HCT116 (cell line): ENCODE measurements around the gene ARHGAP23. TPM values are rescaled to one million over a fixed set of nuclear protein-coding genes. Genes with fewer than 3 reads are reported as not detected.

Experiments used
- ATAC-seq: fragments of 200-7000 bp; cut with Tn5 transposase; 2 replicates; pipeline ENCODE4 v1.9.1; 2020; ENCODE audit warnings: mild to moderate bottlenecking, moderate library complexity
- BruUV-seq: library from RNA; stranded (reverse); fragments of 400-500 nt; replicated peaks from 2 replicates; lab custom pipeline; 2021; lab: Mats Ljungman, UMichigan
- CTCF ChIA-PET: fragments of 300-600 bp; sonication (Branson Sonifier 250); formaldehyde crosslinking; loops from one replicate; lab custom pipeline; 2021; ENCODE audit warnings: antibody characterized with exemption; lab: Charles Lee
- POLR2A ChIA-PET: fragments of 300-600, 350-600 bp; sonication (Branson Sonifier 250); formaldehyde crosslinking; loops from one replicate; lab custom pipeline; 2021; ENCODE audit warnings: antibody characterized with exemption; lab: Charles Lee
- RAD21 ChIA-PET, 2 experiments: fragments of 300-600 bp; sonication (Branson Sonifier 250); formaldehyde crosslinking; loops; one replicate each; lab custom pipeline; 2023; ENCODE audit warnings: low total read pairs in 2 of 2; ENCODE audit not compliant: uncharacterized antibody in 2 of 2, unreplicated experiment in 2 of 2, low non-redundant PET in 1 of 2; lab: Charles Lee
- DNase-seq: peaks from one replicate; pipeline ENCODE4 v3.0.0-alpha.2; 2010; ENCODE audit warnings: low read depth, low spot score
- H2AFZ ChIP-seq: fragments of 200-600 bp; shearing (Covaris generic), sonication (generic); 2 replicates; pipeline ENCODE4 v1.6.1; 2017; ENCODE audit warnings: low read depth, mixed run types, mixed read lengths, antibody characterized with exemption, low read length; ENCODE audit not compliant: poor library complexity, severe bottlenecking
- H3K27ac ChIP-seq: 2 replicates; pipeline ENCODE4 v1.5.1; 2012; ENCODE audit warnings: low read depth, low read length
- H3K27me3 ChIP-seq: fragments of 200-600 bp; sonication (generic); 2 replicates; pipeline ENCODE4 v1.6.1; 2016; ENCODE audit warnings: mixed run types, low read length, mixed read lengths; ENCODE audit not compliant: insufficient read depth
- H3K36me3 ChIP-seq, 2 experiments: fragments of 200-500 bp in 1 of 2; fragments of 200-600 bp in 1 of 2; sonication (Bioruptor generic) in 1 of 2; sonication (generic) in 1 of 2; 2 replicates each; pipeline versions ENCODE4 v1.5.1 to v1.6.1; 2014 to 2016; ENCODE audit warnings: low read length in 2 of 2, inconsistent platforms in 1 of 2, mixed read lengths in 1 of 2, mixed run types in 1 of 2; ENCODE audit not compliant: insufficient read depth in 2 of 2, control insufficient read depth in 1 of 2
- H3K4me1 ChIP-seq, 2 experiments: fragments of 200-600 bp in 1 of 2; sonication (generic) in 1 of 2; 2 replicates each; pipeline versions ENCODE4 v1.5.1 to v1.6.1; 2012 to 2017; ENCODE audit warnings: low read length in 2 of 2, inconsistent platforms in 1 of 2, mild to moderate bottlenecking in 1 of 2, mixed read lengths in 1 of 2, mixed run types in 1 of 2, moderate library complexity in 1 of 2; ENCODE audit not compliant: insufficient read depth in 2 of 2, control insufficient read depth in 1 of 2
- H3K4me2 ChIP-seq: fragments of 200-600 bp; sonication (generic); 2 replicates; pipeline ENCODE4 v1.6.1; 2017; ENCODE audit warnings: mixed run types, low read length, mixed read lengths
- H3K4me3 ChIP-seq, 2 experiments: fragments of 200-600 bp in 1 of 2; sonication (generic) in 1 of 2; replicated peaks in 1 of 2; 2 replicates each; pipeline ENCODE4 v1.5.1; 2011 to 2016; ENCODE audit warnings: low read length in 2 of 2, control low read depth in 1 of 2, low read depth in 1 of 2, mild to moderate bottlenecking in 1 of 2, mixed read lengths in 1 of 2, mixed run types in 1 of 2
- H3K79me2 ChIP-seq: fragments of 200-600 bp; sonication (generic); 2 replicates; pipeline ENCODE4 v1.6.1; 2017; ENCODE audit warnings: mild to moderate bottlenecking, mixed run types, low read length, moderate library complexity, mixed read lengths; ENCODE audit not compliant: insufficient read depth
- H3K9ac ChIP-seq: fragments of 200-600 bp; sonication (generic); 2 replicates; pipeline ENCODE4 v1.6.1; 2016; ENCODE audit warnings: low read length, mixed read lengths
- H3K9me2 ChIP-seq: fragments of 200-600 bp; sonication (generic), shearing (Covaris generic); 2 replicates; pipeline ENCODE4 v1.6.1; 2017; ENCODE audit warnings: mixed run types, mild to moderate bottlenecking, moderate library complexity; ENCODE audit not compliant: insufficient read depth
- H3K9me3 ChIP-seq, 2 experiments: fragments of 200-500 bp in 1 of 2; fragments of 200-600 bp in 1 of 2; sonication (Bioruptor generic) in 1 of 2; sonication (generic) in 1 of 2; 2 replicates each; pipeline ENCODE4 v1.6.1; 2014 to 2017; ENCODE audit warnings: low read length in 2 of 2, mixed read lengths in 2 of 2, inconsistent platforms in 1 of 2, low read depth in 1 of 2, mild to moderate bottlenecking in 1 of 2, mixed run types in 1 of 2, moderate library complexity in 1 of 2; ENCODE audit not compliant: control insufficient read depth in 1 of 2, insufficient read depth in 1 of 2
- H4K20me1 ChIP-seq: fragments of 200-600 bp; sonication (generic), shearing (Covaris generic); 2 replicates; pipeline ENCODE4 v1.6.1; 2017; ENCODE audit warnings: mixed run types, mild to moderate bottlenecking, moderate library complexity; ENCODE audit not compliant: insufficient read depth
- CBX3 ChIP-seq: IDR thresholded peaks from 2 replicates; pipeline ENCODE4 v1.6.1; 2012; ENCODE audit warnings: low read depth
- EGR1 ChIP-seq: IDR thresholded peaks from 2 replicates; pipeline ENCODE4 v1.6.1; 2012; ENCODE audit warnings: low read depth
- ELF1 ChIP-seq: IDR thresholded peaks from 2 replicates; pipeline ENCODE4 v1.6.1; 2012; ENCODE audit warnings: low read depth, borderline replicate concordance
- EZH2phosphoT487 ChIP-seq: fragments of 200-600 bp; IDR thresholded peaks from 2 replicates; pipeline ENCODE4 v1.6.1; 2018; ENCODE audit warnings: antibody characterized with exemption, borderline replicate concordance
- JUND ChIP-seq: IDR thresholded peaks from 2 replicates; pipeline ENCODE4 v1.6.1; 2012
- RAD21 ChIP-seq: IDR thresholded peaks from 2 replicates; pipeline ENCODE4 v1.6.1; 2012; ENCODE audit warnings: low read depth, mild to moderate bottlenecking
- SIN3A ChIP-seq: IDR thresholded peaks from 2 replicates; pipeline ENCODE4 v1.6.1; 2012; ENCODE audit warnings: low read depth
- ZFX ChIP-seq: fragments of 450-650 bp; IDR thresholded peaks from 2 replicates; pipeline ENCODE4 v1.6.1; 2017
- intact Hi-C: fragments of 100-400 bp; cut with micrococcal nuclease; formaldehyde crosslinking; loops from 2 replicates; pipeline ENCODE4 v1.10.0; 2022
- total RNA-seq: library from RNA; stranded (reverse); gene quantifications from one replicate; pipeline ENCODE4 v1.2.1, GENCODE V29; 2021; ENCODE audit not compliant: unreplicated experiment
- TF ChIP-seq, protein P1 (sequence below): IDR thresholded peaks from 2 replicates; pipeline ENCODE4 v1.6.1; 2012; ENCODE audit warnings: low read depth
- TF ChIP-seq, protein P2 (sequence below): IDR thresholded peaks from 2 replicates; pipeline ENCODE4 v1.6.1; 2011; ENCODE audit warnings: mild to moderate bottlenecking, low read length, moderate library complexity; ENCODE audit not compliant: insufficient replicate concordance; ENCODE audit errors: extremely low read depth
- TF ChIP-seq, protein P3 (sequence below), 3 experiments: fragments of 200-600 bp in 1 of 3; sonication (generic) in 1 of 3; IDR thresholded peaks in 2 of 3; conservative IDR thresholded peaks in 1 of 3; 2 replicates each; pipeline ENCODE4 v1.5.1; 2012 to 2017; ENCODE audit warnings: low read depth in 2 of 3, low read length in 2 of 3, antibody characterized with exemption in 1 of 3, borderline replicate concordance in 1 of 3, control low read depth in 1 of 3, mild to moderate bottlenecking in 1 of 3, mixed read lengths in 1 of 3, mixed run types in 1 of 3, moderate library complexity in 1 of 3; ENCODE audit not compliant: insufficient read depth in 1 of 3

The ARHGAP23 gene
- total RNA-seq, 1 experiment from 2014 or later, result 41.0 TPM

DNA sequence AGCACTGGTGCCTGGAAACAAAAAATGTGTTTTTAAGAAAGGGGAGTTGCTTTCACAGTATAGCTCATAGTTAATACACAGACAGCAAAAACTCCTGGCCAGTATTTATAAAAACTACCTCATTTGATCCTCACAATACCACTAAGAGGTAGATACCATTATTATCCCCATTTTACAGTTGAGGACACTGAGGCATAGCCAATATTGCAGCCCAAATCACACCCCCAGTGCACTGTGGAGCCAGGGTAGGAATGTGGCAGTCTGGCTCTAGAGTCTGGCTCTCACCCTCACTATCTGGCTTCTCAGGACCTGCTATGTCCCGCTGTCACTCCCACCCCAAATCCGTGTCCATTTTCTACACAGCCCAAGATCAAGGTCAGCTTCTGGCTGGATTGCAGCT is 2.6 kb downstream of the ARHGAP23 start:
- Histone ChIP-seq H2AFZ (no peak overlapping the region), H3K4me2 (no peak overlapping the region), H3K9me3 (no peaks in the 10 kb centered on the region), H3K9ac (no peak overlapping the region), H3K36me3 (no peaks in the 10 kb centered on the region), H4K20me1 (no peaks in the 10 kb centered on the region), H3K4me1 (peaks cover 22 to 34% of the 10 kb centered on the region in 2 experiments), H3K27ac (no peak overlapping the region), H3K79me2 (0 out of 2 replicates have a peak, but pooled peaks cover 4% of the 10 kb centered on the region), H3K9me2 (no peaks in the 10 kb centered on the region), H3K27me3 (no peaks in the 10 kb centered on the region), H3K4me3 (no peak overlapping the region)
- TF ChIP-seq SIN3A (no peak), EGR1 (no peak)
- no peak for ATAC-seq
- POLR2A ChIA-PET, result no interaction called here
- RAD21 ChIA-PET, result no interaction called here
- no TSS peak for BruUV-seq
- CTCF ChIA-PET, result no interaction called here
- intact Hi-C loops, result no loop called here
- DNase-seq, result no peak

DNA sequence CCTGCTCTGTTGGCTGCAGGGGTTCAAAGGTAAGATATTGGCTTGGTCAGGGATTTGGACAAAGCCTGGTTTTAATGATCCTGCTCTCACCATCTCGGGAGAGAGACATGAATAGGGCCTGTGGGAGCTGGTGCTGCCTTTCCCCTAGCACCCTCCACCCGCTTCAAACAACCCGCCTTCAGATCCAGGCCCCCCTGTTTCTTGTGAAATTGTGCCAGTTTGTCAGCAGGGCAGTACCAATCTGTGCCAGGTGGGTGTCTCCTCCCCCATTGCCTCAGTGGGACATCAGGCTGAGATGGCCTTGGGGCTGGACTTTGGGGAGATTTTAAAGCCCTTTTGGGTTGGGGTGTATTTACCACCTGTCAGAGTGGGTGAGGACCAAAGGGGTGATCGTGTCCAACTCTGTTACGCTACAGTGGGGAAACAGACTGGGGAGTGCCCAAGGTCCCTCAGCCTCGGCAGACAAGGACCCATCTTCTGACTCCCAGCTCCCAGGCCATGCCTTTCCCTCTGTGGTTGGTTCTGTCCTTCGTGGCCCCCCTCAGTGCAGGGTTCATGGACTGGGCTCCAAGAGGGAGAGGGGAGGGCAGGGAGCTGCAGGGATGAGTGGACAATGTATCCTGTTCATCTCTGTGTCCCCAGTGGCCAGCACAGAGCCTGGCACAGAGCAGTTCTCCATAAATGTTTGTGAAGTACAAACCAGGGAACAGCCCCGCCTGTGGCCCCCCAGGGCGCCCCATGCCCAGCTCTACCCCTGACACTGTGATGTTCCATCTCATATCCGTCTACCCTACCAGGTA is 3.3 kb downstream of the ARHGAP23 start:
- Histone ChIP-seq H4K20me1 (no peaks in the 10 kb centered on the region), H3K4me3 (no peak overlapping the region), H3K9me2 (no peaks in the 10 kb centered on the region), H3K27me3 (no peaks in the 10 kb centered on the region), H3K4me1 (peaks cover 22 to 32% of the 10 kb centered on the region in 2 experiments), H3K9me3 (no peaks in the 10 kb centered on the region), H3K4me2 (no peak overlapping the region), H3K27ac (no peak overlapping the region), H3K79me2 (0 out of 2 replicates have a peak, but pooled peaks cover 4% of the 10 kb centered on the region), H3K36me3 (no peaks in the 10 kb centered on the region), H3K9ac (no peak overlapping the region), H2AFZ (no peak overlapping the region)
- ATAC-seq, result no peak
- ChIA-PET CTCF (interaction anchor here (0.6 to 1.3 kb wide), 3 partner anchors 8 to 1607 kb away, joined by 3 to 7 read pairs (median 3); no protein-coding TSS in a partner anchor), POLR2A (interaction anchor here (1.2 kb wide), 1 partner anchor 8 kb away, joined by 4 read pairs; no protein-coding TSS in a partner anchor), RAD21 (no interaction called here)
- no TSS peak for BruUV-seq
- intact Hi-C loops, result no loop called here
- DNase-seq, result no peak
- TF ChIP-seq, protein P1, sequence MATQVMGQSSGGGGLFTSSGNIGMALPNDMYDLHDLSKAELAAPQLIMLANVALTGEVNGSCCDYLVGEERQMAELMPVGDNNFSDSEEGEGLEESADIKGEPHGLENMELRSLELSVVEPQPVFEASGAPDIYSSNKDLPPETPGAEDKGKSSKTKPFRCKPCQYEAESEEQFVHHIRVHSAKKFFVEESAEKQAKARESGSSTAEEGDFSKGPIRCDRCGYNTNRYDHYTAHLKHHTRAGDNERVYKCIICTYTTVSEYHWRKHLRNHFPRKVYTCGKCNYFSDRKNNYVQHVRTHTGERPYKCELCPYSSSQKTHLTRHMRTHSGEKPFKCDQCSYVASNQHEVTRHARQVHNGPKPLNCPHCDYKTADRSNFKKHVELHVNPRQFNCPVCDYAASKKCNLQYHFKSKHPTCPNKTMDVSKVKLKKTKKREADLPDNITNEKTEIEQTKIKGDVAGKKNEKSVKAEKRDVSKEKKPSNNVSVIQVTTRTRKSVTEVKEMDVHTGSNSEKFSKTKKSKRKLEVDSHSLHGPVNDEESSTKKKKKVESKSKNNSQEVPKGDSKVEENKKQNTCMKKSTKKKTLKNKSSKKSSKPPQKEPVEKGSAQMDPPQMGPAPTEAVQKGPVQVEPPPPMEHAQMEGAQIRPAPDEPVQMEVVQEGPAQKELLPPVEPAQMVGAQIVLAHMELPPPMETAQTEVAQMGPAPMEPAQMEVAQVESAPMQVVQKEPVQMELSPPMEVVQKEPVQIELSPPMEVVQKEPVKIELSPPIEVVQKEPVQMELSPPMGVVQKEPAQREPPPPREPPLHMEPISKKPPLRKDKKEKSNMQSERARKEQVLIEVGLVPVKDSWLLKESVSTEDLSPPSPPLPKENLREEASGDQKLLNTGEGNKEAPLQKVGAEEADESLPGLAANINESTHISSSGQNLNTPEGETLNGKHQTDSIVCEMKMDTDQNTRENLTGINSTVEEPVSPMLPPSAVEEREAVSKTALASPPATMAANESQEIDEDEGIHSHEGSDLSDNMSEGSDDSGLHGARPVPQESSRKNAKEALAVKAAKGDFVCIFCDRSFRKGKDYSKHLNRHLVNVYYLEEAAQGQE, result no peak
- TF ChIP-seq RAD21 (no peak), CBX3 (no peak), ELF1 (no peak), ZFX (no peak), EGR1 (no peak), JUND (no peak), EZH2phosphoT487 (no peak)
- TF ChIP-seq, protein P2, sequence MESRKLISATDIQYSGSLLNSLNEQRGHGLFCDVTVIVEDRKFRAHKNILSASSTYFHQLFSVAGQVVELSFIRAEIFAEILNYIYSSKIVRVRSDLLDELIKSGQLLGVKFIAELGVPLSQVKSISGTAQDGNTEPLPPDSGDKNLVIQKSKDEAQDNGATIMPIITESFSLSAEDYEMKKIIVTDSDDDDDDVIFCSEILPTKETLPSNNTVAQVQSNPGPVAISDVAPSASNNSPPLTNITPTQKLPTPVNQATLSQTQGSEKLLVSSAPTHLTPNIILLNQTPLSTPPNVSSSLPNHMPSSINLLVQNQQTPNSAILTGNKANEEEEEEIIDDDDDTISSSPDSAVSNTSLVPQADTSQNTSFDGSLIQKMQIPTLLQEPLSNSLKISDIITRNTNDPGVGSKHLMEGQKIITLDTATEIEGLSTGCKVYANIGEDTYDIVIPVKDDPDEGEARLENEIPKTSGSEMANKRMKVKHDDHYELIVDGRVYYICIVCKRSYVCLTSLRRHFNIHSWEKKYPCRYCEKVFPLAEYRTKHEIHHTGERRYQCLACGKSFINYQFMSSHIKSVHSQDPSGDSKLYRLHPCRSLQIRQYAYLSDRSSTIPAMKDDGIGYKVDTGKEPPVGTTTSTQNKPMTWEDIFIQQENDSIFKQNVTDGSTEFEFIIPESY, result no peak
- TF ChIP-seq, protein P3, sequence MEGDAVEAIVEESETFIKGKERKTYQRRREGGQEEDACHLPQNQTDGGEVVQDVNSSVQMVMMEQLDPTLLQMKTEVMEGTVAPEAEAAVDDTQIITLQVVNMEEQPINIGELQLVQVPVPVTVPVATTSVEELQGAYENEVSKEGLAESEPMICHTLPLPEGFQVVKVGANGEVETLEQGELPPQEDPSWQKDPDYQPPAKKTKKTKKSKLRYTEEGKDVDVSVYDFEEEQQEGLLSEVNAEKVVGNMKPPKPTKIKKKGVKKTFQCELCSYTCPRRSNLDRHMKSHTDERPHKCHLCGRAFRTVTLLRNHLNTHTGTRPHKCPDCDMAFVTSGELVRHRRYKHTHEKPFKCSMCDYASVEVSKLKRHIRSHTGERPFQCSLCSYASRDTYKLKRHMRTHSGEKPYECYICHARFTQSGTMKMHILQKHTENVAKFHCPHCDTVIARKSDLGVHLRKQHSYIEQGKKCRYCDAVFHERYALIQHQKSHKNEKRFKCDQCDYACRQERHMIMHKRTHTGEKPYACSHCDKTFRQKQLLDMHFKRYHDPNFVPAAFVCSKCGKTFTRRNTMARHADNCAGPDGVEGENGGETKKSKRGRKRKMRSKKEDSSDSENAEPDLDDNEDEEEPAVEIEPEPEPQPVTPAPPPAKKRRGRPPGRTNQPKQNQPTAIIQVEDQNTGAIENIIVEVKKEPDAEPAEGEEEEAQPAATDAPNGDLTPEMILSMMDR (IDR thresholded peaks at IDR 0.05 in 2 of 3, conservative IDR thresholded peaks at IDR 0.05 in 1 of 3; ENCODE audit: borderline replicate concordance in 1 of 3, insufficient read depth in 1 of 3, low read depth in 2 of 3, low read length in 2 of 3), result no peak
